ENCODE data around the gene PRM1. TPM values are rescaled to one million over a fixed set of nuclear protein-coding genes. Genes with fewer than 3 reads are reported as not detected.

PRM1 gene
- total and polyA plus RNA-seq, 4 experiments from 2014 or later, result not detected

- Histone ChIP-seq H3K4me3 (ENCODE audit: low read length in 2 of 2) (no peak overlapping the region), H3K27me3 (ENCODE audit: insufficient read depth, low read length) (no peaks in the 10 kb centered on the region), H3K27ac (ENCODE audit: low read depth, low read length) (no peak overlapping the region), H3K36me3 (ENCODE audit: insufficient read depth, low read length) (no peaks in the 10 kb centered on the region), H3K9me3 (ENCODE audit: control insufficient read depth in 1 of 2, low read length in 2 of 2) (no peaks in the 10 kb centered on the region), H3K4me1 (ENCODE audit: insufficient read depth, low read length) (no peaks in the 10 kb centered on the region)
- Mint-ChIP-seq H3K27ac (peak overlapping the region in 1 of 7 donors; percentile 23), H3K9me3 (no peaks in the 10 kb centered on the region), H3K4me3 (no peak overlapping the region), H3K4me1 (peaks cover 0 to 2% (median 0%) of the 10 kb centered on the region in 4 donors), H3K36me3 (no peaks in the 10 kb centered on the region), H3K27me3 (no peaks in the 10 kb centered on the region)
- POLR2A ChIA-PET (ENCODE audit: partially characterized antibody), result no interaction called here
- intact Hi-C loops (cut with micrococcal nuclease), result no loop called here
- DNase-seq, result no peak
- CTCF ChIA-PET (ENCODE audit: partially characterized antibody), result no interaction called here
Measured at GRCh38 chr16:11274964-11275363, 6.2 kb downstream of the PRM1 start.

DNA sequence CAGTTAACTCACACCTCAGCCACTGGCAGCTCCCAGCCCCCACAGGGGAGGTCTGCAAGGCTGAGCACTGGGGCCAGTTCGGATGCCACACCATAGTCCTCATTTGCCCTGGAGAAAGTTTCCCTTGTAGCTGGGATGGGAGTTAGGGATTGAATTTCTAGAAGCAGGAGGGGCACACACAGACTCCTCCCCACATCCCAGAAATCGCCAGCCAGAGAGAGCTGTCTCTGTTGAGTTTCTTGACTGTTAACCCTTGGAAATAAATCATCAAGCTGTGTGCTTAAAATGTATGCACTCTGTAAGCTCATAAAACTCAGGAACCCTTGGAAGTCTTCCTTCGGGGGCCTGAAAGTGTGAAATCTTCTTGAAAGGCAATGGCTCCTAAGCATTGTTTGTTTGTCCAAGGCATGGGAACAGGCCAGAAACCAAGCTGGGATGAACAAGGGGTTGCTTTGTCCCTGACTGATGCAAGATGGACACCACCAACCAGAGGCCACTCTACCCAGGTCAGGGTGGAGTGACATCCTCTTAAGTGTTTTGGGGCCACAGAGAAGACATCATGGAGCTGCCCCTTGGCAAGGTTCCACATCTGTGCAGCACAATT, 7.3 kb downstream of the PRM1 start:
- H3K27me3 Mint-ChIP-seq, result no peaks in the 10 kb centered on the region
- POLR2A ChIA-PET (ENCODE audit: partially characterized antibody), result interaction anchor here (0.5 to 1.5 kb wide), 3 partner anchors 10 to 1002 kb away, joined by 3 to 4 read pairs (median 3); no protein-coding TSS in a partner anchor
- H3K27me3 ChIP-seq (ENCODE audit: insufficient read depth, low read length), result no peaks in the 10 kb centered on the region
- no peaks in the 10 kb centered on the region for H3K9me3 Mint-ChIP-seq
- no peaks in the 10 kb centered on the region for H3K4me1 Mint-ChIP-seq
- no peak overlapping the region for H3K27ac ChIP-seq (ENCODE audit: low read depth, low read length)
- no peak overlapping the region for H3K4me3 Mint-ChIP-seq
- H3K36me3 Mint-ChIP-seq, result no peaks in the 10 kb centered on the region
- no peak overlapping the region for H3K4me3 ChIP-seq (ENCODE audit: low read length in 2 of 2)
- no peaks in the 10 kb centered on the region for H3K4me1 ChIP-seq (ENCODE audit: insufficient read depth, low read length)
- CTCF ChIA-PET (ENCODE audit: partially characterized antibody), result interaction anchor here (1.0 to 2.2 kb wide), 2 partner anchors 16 to 310 kb away, joined by 6 read pairs; no protein-coding TSS in a partner anchor
- H3K36me3 ChIP-seq (ENCODE audit: insufficient read depth, low read length), result no peaks in the 10 kb centered on the region
- intact Hi-C loops (cut with micrococcal nuclease), result no loop called here
- no peaks in the 10 kb centered on the region for H3K9me3 ChIP-seq (ENCODE audit: control insufficient read depth in 1 of 2, low read length in 2 of 2)
- H3K27ac Mint-ChIP-seq, result peak overlapping the region in 1 of 7 donors; percentile 54
- no peak for DNase-seq

GRCh38 chr16:11272921-11273720, 8.0 kb downstream of the PRM1 start, which contains the start of gene PRM3:
Gene PRM3, minus strand, starts transcription at chr16:11273629. Its CDS starts 34 bp downstream, at chr16:11273595.
- H3K36me3 Mint-ChIP-seq, result no peaks in the 10 kb centered on the region
- POLR2A ChIA-PET (ENCODE audit: partially characterized antibody), result interaction anchor here (1.2 to 1.5 kb wide), 2 partner anchors 9 to 18 kb away, joined by 3 to 4 read pairs; no protein-coding TSS in a partner anchor
- H3K4me1 ChIP-seq (ENCODE audit: insufficient read depth, low read length), result no peaks in the 10 kb centered on the region
- peak within 1 kb of the TSS in 2 of 7 donors; percentile 46 to 54 for H3K27ac Mint-ChIP-seq
- DNase-seq, result no peak
- H3K27me3 Mint-ChIP-seq, result no peaks in the 10 kb centered on the region
- CTCF ChIA-PET (ENCODE audit: partially characterized antibody), result interaction anchor here (1.0 to 2.2 kb wide), 2 partner anchors 16 to 309 kb away, joined by 6 read pairs; no protein-coding TSS in a partner anchor
- H3K27me3 ChIP-seq (ENCODE audit: insufficient read depth, low read length), result no peaks in the 10 kb centered on the region
- H3K9me3 Mint-ChIP-seq, result no peaks in the 10 kb centered on the region
- H3K27ac ChIP-seq (ENCODE audit: low read depth, low read length), result no peak within 1 kb of the TSS
- no peaks in the 10 kb centered on the region for H3K4me1 Mint-ChIP-seq
- H3K36me3 ChIP-seq (ENCODE audit: insufficient read depth, low read length), result no peaks in the 10 kb centered on the region
- H3K4me3 Mint-ChIP-seq, result no peak within 1 kb of the TSS
- no peaks in the 10 kb centered on the region for H3K9me3 ChIP-seq (ENCODE audit: control insufficient read depth in 1 of 2, low read length in 2 of 2)
- intact Hi-C loops (cut with micrococcal nuclease), result no loop called here
- H3K4me3 ChIP-seq (ENCODE audit: low read length in 2 of 2), result no peak within 1 kb of the TSS

DNA sequence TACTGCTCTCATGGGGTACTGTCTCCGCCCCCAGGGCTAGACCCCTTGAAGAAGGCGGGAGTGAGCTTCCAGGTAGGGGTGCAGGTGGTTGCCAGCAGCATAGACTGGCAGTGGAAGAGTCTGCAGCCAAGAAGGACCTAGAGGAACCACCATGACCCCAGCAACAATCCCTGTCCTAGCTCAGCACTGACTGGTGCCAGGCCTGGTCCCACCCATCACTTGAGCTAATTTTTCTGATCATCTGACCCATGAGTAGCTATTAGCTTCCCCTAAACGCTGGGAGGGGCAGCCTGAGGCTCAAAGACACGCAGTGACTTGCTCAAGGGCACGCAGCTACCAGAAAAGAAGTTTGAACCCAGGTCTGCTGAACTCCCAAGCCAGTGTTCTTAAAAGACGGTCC, 8.6 kb downstream of the PRM1 start:
- Histone ChIP-seq H3K27me3 (ENCODE audit: insufficient read depth, low read length) (no peaks in the 10 kb centered on the region), H3K36me3 (ENCODE audit: insufficient read depth, low read length) (no peaks in the 10 kb centered on the region), H3K9me3 (ENCODE audit: control insufficient read depth in 1 of 2, low read length in 2 of 2) (no peaks in the 10 kb centered on the region), H3K4me1 (ENCODE audit: insufficient read depth, low read length) (no peaks in the 10 kb centered on the region), H3K4me3 (ENCODE audit: low read length in 2 of 2) (no peak overlapping the region), H3K27ac (ENCODE audit: low read depth, low read length) (no peak overlapping the region)
- CTCF ChIA-PET (ENCODE audit: partially characterized antibody), result interaction anchor here (2.2 kb wide), 1 partner anchor 15 kb away, joined by 6 read pairs; no protein-coding TSS in a partner anchor
- Mint-ChIP-seq H3K9me3 (no peaks in the 10 kb centered on the region), H3K27me3 (no peaks in the 10 kb centered on the region), H3K36me3 (no peaks in the 10 kb centered on the region), H3K4me1 (no peaks in the 10 kb centered on the region), H3K27ac (peak overlapping the region in 1 of 7 donors; percentile 46), H3K4me3 (no peak overlapping the region)
- DNase-seq, result no peak
- intact Hi-C loops (cut with micrococcal nuclease), result no loop called here
- POLR2A ChIA-PET (ENCODE audit: partially characterized antibody), result no interaction called here

DNA sequence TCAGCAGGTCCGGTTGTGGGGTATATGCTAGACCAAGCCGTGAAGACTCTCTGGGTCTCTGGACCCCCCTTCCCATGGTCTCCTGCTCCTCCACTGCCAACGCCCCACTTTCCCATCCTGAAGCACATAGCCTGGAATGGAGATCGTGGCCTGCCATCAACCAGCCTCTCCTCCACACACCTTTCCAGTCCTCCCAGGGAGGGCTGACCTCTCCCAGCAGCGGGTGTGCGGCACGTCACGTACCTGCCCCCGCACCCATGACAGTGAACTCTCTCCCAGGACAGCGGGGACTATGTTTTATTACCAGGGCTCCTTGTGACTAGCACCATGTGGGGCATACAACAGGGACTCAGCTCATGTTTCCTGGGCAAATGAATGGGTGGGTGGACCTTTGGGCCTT, 9.5 kb downstream of the PRM1 start:
- H3K36me3 Mint-ChIP-seq, result no peaks in the 10 kb centered on the region
- no peak overlapping the region for H3K27ac ChIP-seq (ENCODE audit: low read depth, low read length)
- H3K36me3 ChIP-seq (ENCODE audit: insufficient read depth, low read length), result no peaks in the 10 kb centered on the region
- CTCF ChIA-PET (ENCODE audit: partially characterized antibody), result interaction anchor here (1.0 to 1.5 kb wide), 3 partner anchors 9 to 308 kb away, joined by 3 to 5 read pairs (median 4); no protein-coding TSS in a partner anchor
- H3K27me3 Mint-ChIP-seq, result no peaks in the 10 kb centered on the region
- no peak for DNase-seq
- no peak overlapping the region for H3K4me3 Mint-ChIP-seq
- H3K4me3 ChIP-seq (ENCODE audit: low read length in 2 of 2), result no peak overlapping the region
- no peaks in the 10 kb centered on the region for H3K9me3 ChIP-seq (ENCODE audit: control insufficient read depth in 1 of 2, low read length in 2 of 2)
- no peaks in the 10 kb centered on the region for H3K9me3 Mint-ChIP-seq
- H3K4me1 Mint-ChIP-seq, result no peaks in the 10 kb centered on the region
- POLR2A ChIA-PET (ENCODE audit: partially characterized antibody), result no interaction called here
- intact Hi-C loops (cut with micrococcal nuclease), result no loop called here
- no peak overlapping the region for H3K27ac Mint-ChIP-seq
- H3K4me1 ChIP-seq (ENCODE audit: insufficient read depth, low read length), result no peaks in the 10 kb centered on the region
- no peaks in the 10 kb centered on the region for H3K27me3 ChIP-seq (ENCODE audit: insufficient read depth, low read length)

GRCh38 chr16:11270602-11271162, 10.4 kb downstream of the PRM1 start:
- no peak for DNase-seq
- Mint-ChIP-seq H3K27ac (no peak overlapping the region), H3K36me3 (no peaks in the 10 kb centered on the region), H3K9me3 (no peaks in the 10 kb centered on the region), H3K4me3 (no peak overlapping the region), H3K27me3 (no peaks in the 10 kb centered on the region), H3K4me1 (no peaks in the 10 kb centered on the region)
- Histone ChIP-seq H3K9me3 (ENCODE audit: control insufficient read depth in 1 of 2, low read length in 2 of 2) (no peaks in the 10 kb centered on the region), H3K4me3 (ENCODE audit: low read length in 2 of 2) (no peak overlapping the region), H3K27me3 (ENCODE audit: insufficient read depth, low read length) (no peaks in the 10 kb centered on the region), H3K27ac (ENCODE audit: low read depth, low read length) (no peak overlapping the region), H3K36me3 (ENCODE audit: insufficient read depth, low read length) (no peaks in the 10 kb centered on the region), H3K4me1 (ENCODE audit: insufficient read depth, low read length) (no peaks in the 10 kb centered on the region)
- ChIA-PET CTCF (ENCODE audit: partially characterized antibody) (interaction anchor here (1.0 to 1.5 kb wide), 3 partner anchors 8 to 307 kb away, joined by 3 to 5 read pairs (median 4); no protein-coding TSS in a partner anchor), POLR2A (ENCODE audit: partially characterized antibody) (no interaction called here)
- intact Hi-C loops (cut with micrococcal nuclease), result no loop called here

DNA sequence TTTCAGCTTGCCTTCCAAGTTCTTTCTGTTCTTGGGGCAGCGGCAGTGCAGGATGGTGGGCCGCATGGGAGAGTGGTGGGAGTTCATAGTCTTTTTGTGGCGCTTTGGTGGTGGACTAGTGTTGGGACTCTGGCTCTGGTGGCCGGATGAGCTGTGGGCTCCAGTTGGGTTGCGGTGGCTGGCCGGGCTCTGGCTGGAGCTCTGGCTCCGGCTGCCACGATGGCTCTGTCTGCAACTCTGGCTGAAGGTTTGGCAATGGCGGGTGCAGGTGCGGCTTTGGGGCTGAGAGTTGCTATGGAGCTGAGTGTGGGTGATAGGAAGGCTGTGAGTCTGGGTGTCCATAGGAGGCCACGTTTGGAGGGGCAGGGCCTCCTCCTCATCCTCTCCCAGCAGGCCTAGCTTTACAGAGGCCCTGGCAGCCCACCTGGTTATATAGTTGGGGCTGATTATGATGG, 12.2 kb downstream of the PRM1 start, which contains the start of gene TNP2:
Gene TNP2, minus strand, starts transcription at position 405 of the 455 bp plus-strand sequence. Its CDS starts 63 bp downstream, at position 342.
- peak within 1 kb of the TSS in 2 of 7 donors; percentile 33 to 68 for H3K27ac Mint-ChIP-seq
- no peaks in the 10 kb centered on the region for H3K9me3 ChIP-seq (ENCODE audit: control insufficient read depth in 1 of 2, low read length in 2 of 2)
- POLR2A ChIA-PET (ENCODE audit: partially characterized antibody), result interaction anchor here (1.1 to 2.7 kb wide), 6 partner anchors 9 to 217 kb away, joined by 3 to 15 read pairs (median 4); partner anchors contain the start of gene SOCS1

More for the DNA sequence above, 12.2 kb downstream of the PRM1 start, which contains the start of gene TNP2:
- CTCF ChIA-PET (ENCODE audit: partially characterized antibody), result interaction anchor here (0.9 to 1.4 kb wide), 2 partner anchors 11 to 303 kb away, joined by 3 to 6 read pairs; no protein-coding TSS in a partner anchor
- H3K36me3 ChIP-seq (ENCODE audit: insufficient read depth, low read length), result no peaks in the 10 kb centered on the region
- H3K4me1 ChIP-seq (ENCODE audit: insufficient read depth, low read length), result peaks cover 8% of the 10 kb centered on the region
- H3K4me3 ChIP-seq (ENCODE audit: low read length in 2 of 2), result no peak within 1 kb of the TSS
- no peak within 1 kb of the TSS for H3K27ac ChIP-seq (ENCODE audit: low read depth, low read length)
- Mint-ChIP-seq H3K4me3 (no peak within 1 kb of the TSS), H3K4me1 (peaks cover 4 to 12% (median 7%) of the 10 kb centered on the region in 4 donors), H3K9me3 (no peaks in the 10 kb centered on the region), H3K27me3 (no peaks in the 10 kb centered on the region), H3K36me3 (no peaks in the 10 kb centered on the region)
- no peak for DNase-seq
- no peaks in the 10 kb centered on the region for H3K27me3 ChIP-seq (ENCODE audit: insufficient read depth, low read length)
- intact Hi-C loops (cut with micrococcal nuclease), result no loop called here
